ENCODE data around the gene MRPL4. TPM values are rescaled to one million over a fixed set of nuclear protein-coding genes. Genes with fewer than 3 reads are reported as not detected.

Gene MRPL4
- 59.3 to 80.0 TPM (median 72.9 TPM) in 5 replicates for total RNA-seq (2022; extraction: Qiagen RNA extraction)

GRCh38 chr19:10251792-10252694, at the start of gene MRPL4:
Gene MRPL4 (plus strand): TSS chr19:10252214. CDS start chr19:10252254, 40 bp downstream.

GRCh38 chr19:10230861-10231611, 21.0 kb upstream of the MRPL4 start, which contains the start of gene S1PR2:
Gene S1PR2 (minus strand): TSS chr19:10231331. CDS start chr19:10224905, 6,426 bp downstream.

GRCh38 chr19:10270616-10271394, 18.8 kb downstream of the MRPL4 start, which contains the start of gene ICAM1:
Gene ICAM1 (plus strand): TSS chr19:10271120. CDS start chr19:10271160, 40 bp downstream.

GRCh38 chr19:10286803-10287737, 35.1 kb downstream of the MRPL4 start, which contains the start of gene ICAM4:
Gene ICAM4 (plus strand): TSS chr19:10286955. CDS start chr19:10287013, 58 bp downstream.

GRCh38 chr19:10289836-10290356, 37.9 kb downstream of the MRPL4 start, which contains the start of gene ICAM5:
Gene ICAM5 (plus strand): TSS chr19:10289952. CDS start chr19:10290044, 92 bp downstream.

GRCh38 chr19:10309423-10309822, 57.4 kb downstream of the MRPL4 start, which contains the start of gene ZGLP1:
Gene ZGLP1 (minus strand): TSS chr19:10309815.

Other genes with a start within 250 kb of the MRPL4 start
- gene COL5A3, start 241.7 kb upstream of the MRPL4 start, total RNA-seq (2022; extraction: Qiagen RNA extraction): 2.6 to 3.7 TPM (median 3.1 TPM) in 5 replicates
- gene RDH8, start 238.7 kb upstream of the MRPL4 start, total RNA-seq (2022; extraction: Qiagen RNA extraction): 0.21 to 0.65 TPM (median 0.36 TPM) in 5 replicates
- 6.8 to 8.4 TPM (median 7.3 TPM) in 5 replicates for gene SHFL, start 165.9 kb upstream of the MRPL4 start, total RNA-seq (2022; extraction: Qiagen RNA extraction)
- 0.15 TPM in 1 of 5 replicates, not detected in the others for gene ANGPTL6, start 149.5 kb upstream of the MRPL4 start, total RNA-seq (2022; extraction: Qiagen RNA extraction)
- 39.7 to 63.3 TPM (median 52.5 TPM) in 5 replicates for gene PPAN, start 145.9 kb upstream of the MRPL4 start, total RNA-seq (2022; extraction: Qiagen RNA extraction)
- gene P2RY11, start 140.5 kb upstream of the MRPL4 start, total RNA-seq (2022; extraction: Qiagen RNA extraction): 4.8 to 12.3 TPM (median 7.9 TPM) in 5 replicates
- gene EIF3G, start 132.3 kb upstream of the MRPL4 start, total RNA-seq (2022; extraction: Qiagen RNA extraction): 150 to 182 TPM (median 154 TPM) in 5 replicates
- 52.4 to 68.4 TPM (median 59.6 TPM) in 5 replicates for gene DNMT1, start 57.3 kb upstream of the MRPL4 start, total RNA-seq (2022; extraction: Qiagen RNA extraction)
- 0.75 to 1.1 TPM (median 0.78 TPM) in 5 replicates for gene S1PR2, start 20.9 kb upstream of the MRPL4 start, total RNA-seq (2022; extraction: Qiagen RNA extraction)
- 3.4 to 5.0 TPM (median 4.4 TPM) in 5 replicates for gene ICAM1, start 18.9 kb downstream of the MRPL4 start, total RNA-seq (2022; extraction: Qiagen RNA extraction)
- gene ICAM4, start 34.7 kb downstream of the MRPL4 start, total RNA-seq (2022; extraction: Qiagen RNA extraction): not detected in 5 replicates
- gene ICAM5, start 37.7 kb downstream of the MRPL4 start, total RNA-seq (2022; extraction: Qiagen RNA extraction): 0.29 to 1.4 TPM (median 1.1 TPM) in 5 replicates
- 1.3 to 2.4 TPM (median 1.9 TPM) in 5 replicates for gene ZGLP1, start 57.6 kb downstream of the MRPL4 start, total RNA-seq (2022; extraction: Qiagen RNA extraction)
- 23.7 to 43.6 TPM (median 32.4 TPM) in 5 replicates for gene FDX2, start 63.8 kb downstream of the MRPL4 start, total RNA-seq (2022; extraction: Qiagen RNA extraction)
- 19.6 to 27.9 TPM (median 27.6 TPM) in 5 replicates for gene RAVER1, start 81.3 kb downstream of the MRPL4 start, total RNA-seq (2022; extraction: Qiagen RNA extraction)
- 5.4 to 10.2 TPM (median 8.5 TPM) in 5 replicates for gene ICAM3, start 87.4 kb downstream of the MRPL4 start, total RNA-seq (2022; extraction: Qiagen RNA extraction)
- 28.5 to 52.2 TPM (median 42.1 TPM) in 5 replicates for gene TYK2, start 128.4 kb downstream of the MRPL4 start, total RNA-seq (2022; extraction: Qiagen RNA extraction)
- 167 to 206 TPM (median 175 TPM) in 5 replicates for gene CDC37, start 151.3 kb downstream of the MRPL4 start, total RNA-seq (2022; extraction: Qiagen RNA extraction)
- gene PDE4A, start 168.3 kb downstream of the MRPL4 start, total RNA-seq (2022; extraction: Qiagen RNA extraction): 3.5 to 4.7 TPM (median 4.3 TPM) in 5 replicates

All from A549 treated with Mapracorat at 1 μM for 4 hours (cell line).